Measurements from ENCODE around the gene ARHGAP42. TPM values are rescaled to one million over a fixed set of nuclear protein-coding genes. Genes with fewer than 3 reads are reported as not detected.

The ARHGAP42 gene
- total and polyA plus RNA-seq, 11 donors: 3.8 to 12.4 (median 8.6) TPM

DNA sequence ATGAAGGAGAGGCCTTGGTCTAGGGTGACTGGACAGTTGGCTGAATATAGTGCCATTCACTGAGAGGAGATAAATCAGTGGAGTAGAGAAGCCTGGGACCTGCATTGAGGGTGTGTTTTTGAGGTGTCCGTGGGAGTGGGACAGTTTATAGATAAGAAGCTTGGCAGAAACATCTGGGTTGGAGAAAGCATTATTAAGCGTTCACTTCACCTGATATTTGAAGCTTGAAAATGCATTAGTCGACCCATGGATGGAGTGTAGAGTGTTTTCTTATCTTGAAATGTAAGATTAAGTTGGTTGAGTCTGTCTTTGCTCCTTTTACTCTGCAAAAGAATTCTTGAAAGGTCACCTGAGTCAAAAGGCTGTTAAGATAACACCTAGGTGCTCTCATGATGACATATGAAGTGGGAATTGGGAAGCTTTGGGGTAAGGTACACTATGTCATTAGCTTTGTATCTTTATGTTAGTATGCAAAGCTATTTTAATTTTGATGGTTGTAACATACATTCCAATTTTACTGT is 160.7 kb downstream of the ARHGAP42 start:
- Histone ChIP-seq H3K4me3 (no peak overlapping the region), H3K27ac (peak overlapping the region in 1 of 12 donors; percentile 42), H3K36me3 (no peaks in the 10 kb centered on the region), H3K27me3 (no peaks in the 10 kb centered on the region), H3K4me1 (peaks cover 0 to 28% (median 17%) of the 10 kb centered on the region in 12 donors), H3K9me3 (no peaks in the 10 kb centered on the region)
- DNase-seq (no peak), ATAC-seq (peak in 1 of 4 donors; percentile 10)
- no peak for TF ChIP-seq CTCF (IDR thresholded peaks at IDR 0.05)
- TF ChIP-seq POLR2A (IDR thresholded peaks at IDR 0.05): no peak
- WGBS, 4 donors: 18 to 55% (median 26%) methylated on average over 3 of the region's 3 CpGs
- intact Hi-C loops (cut with DNase I): loop anchor here in 1 of 10 donors (10.0 kb wide), 1 partner anchor 103 kb away; no protein-coding TSS in a partner anchor

GRCh38 chr11:100849009-100849900 is 162.2 kb downstream of the ARHGAP42 start:
- WGBS, 4 donors: 36 to 51% (median 42%) methylated on average over 4 of the region's 4 CpGs
- H3K36me3 ChIP-seq: no peaks in the 10 kb centered on the region
- H3K27me3 ChIP-seq: no peaks in the 10 kb centered on the region
- H3K27ac ChIP-seq: peak overlapping the region in 9 of 12 donors; percentile 13 to 61 (median 36)
- DNase-seq (no peak), ATAC-seq (peak in 3 of 4 donors; percentile 47 to 86 (median 62))
- intact Hi-C loops (cut with DNase I): loop anchor here in 1 of 10 donors (10.0 kb wide), 1 partner anchor 104 kb away; no protein-coding TSS in a partner anchor
- H3K4me3 ChIP-seq: peak overlapping the region in 2 of 12 donors; percentile 7 to 8
- peaks cover 0 to 28% (median 17%) of the 10 kb centered on the region in 12 donors for H3K4me1 ChIP-seq
- H3K9me3 ChIP-seq: no peaks in the 10 kb centered on the region
- TF ChIP-seq CTCF (IDR thresholded peaks at IDR 0.05) (no peak), POLR2A (IDR thresholded peaks at IDR 0.05) (no peak)

GRCh38 chr11:100849901-100850235 is 162.8 kb downstream of the ARHGAP42 start:
- ATAC-seq: no peak
- Histone ChIP-seq H3K36me3 (no peaks in the 10 kb centered on the region), H3K4me3 (peak overlapping the region in 1 of 12 donors; percentile 8), H3K27ac (peak overlapping the region in 7 of 12 donors; percentile 25 to 61 (median 39)), H3K27me3 (no peaks in the 10 kb centered on the region), H3K9me3 (no peaks in the 10 kb centered on the region), H3K4me1 (peaks cover 0 to 28% (median 17%) of the 10 kb centered on the region in 12 donors)
- intact Hi-C loops (cut with DNase I): loop anchor here in 4 of 10 donors (2.0 to 10.0 kb wide), 4 partner anchors 82 to 273 kb away; no protein-coding TSS in a partner anchor
- TF ChIP-seq POLR2A (IDR thresholded peaks at IDR 0.05) (no peak), CTCF (IDR thresholded peaks at IDR 0.05) (no peak)
- DNase-seq: no peak
- WGBS, 4 donors: 40 to 45% (median 42%) methylated on average over 4 of the region's 4 CpGs

DNA sequence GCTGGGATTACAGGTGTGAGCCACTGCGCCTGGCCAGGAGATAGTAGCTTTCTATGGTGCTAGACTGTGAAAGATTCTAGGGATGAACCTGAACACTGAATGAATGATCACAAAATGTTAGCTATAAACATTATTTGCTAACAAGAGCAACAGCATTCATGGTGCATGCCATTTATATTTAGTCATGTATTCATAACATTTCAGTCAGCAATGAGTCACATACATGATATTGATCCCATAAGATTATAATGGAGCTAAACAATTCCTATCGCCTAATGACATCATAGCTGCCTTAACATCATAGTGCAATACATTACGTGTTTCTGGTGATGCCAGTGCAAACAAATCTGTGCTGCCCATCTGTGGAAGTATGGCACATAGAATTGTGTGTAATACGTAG is 164.1 kb downstream of the ARHGAP42 start:
- intact Hi-C loops (cut with DNase I): loop anchor here in 3 of 10 donors (2.0 to 5.0 kb wide), 3 partner anchors 81 to 274 kb away; no protein-coding TSS in a partner anchor
- TF ChIP-seq CTCF (IDR thresholded peaks at IDR 0.05) (no peak), POLR2A (IDR thresholded peaks at IDR 0.05) (no peak)
- Histone ChIP-seq H3K36me3 (no peaks in the 10 kb centered on the region), H3K27me3 (no peaks in the 10 kb centered on the region), H3K4me1 (peaks cover 0 to 28% (median 18%) of the 10 kb centered on the region in 12 donors), H3K4me3 (no peak overlapping the region), H3K9me3 (no peaks in the 10 kb centered on the region), H3K27ac (no peak overlapping the region)
- 96 to 98% (median 97%) methylated on average over 4 of the region's 4 CpGs for WGBS, 4 donors
- no peak for DNase-seq
- ATAC-seq: no peak
